HL-60 (cell line): Measurements from ENCODE around the gene NF2.

Experiments used
- DNase-seq, 2 experiments: peaks; one replicate each; pipeline ENCODE4 v3.0.0-alpha.2; 2010 to 2020; ENCODE audit warnings: low read depth in 1 of 2, low spot score in 1 of 2
- H3K27ac ChIP-seq: fragments of 250-450 bp; sonication (Bioruptor Pico); replicated peaks from 2 replicates; pipeline ENCODE4 v1.5.1; 2020; ENCODE audit warnings: mild to moderate bottlenecking, moderate library complexity
- H3K27me3 ChIP-seq: fragments of 250-450 bp; sonication (Bioruptor Pico); 2 replicates; pipeline ENCODE4 v1.5.1; 2021; ENCODE audit warnings: mild to moderate bottlenecking, moderate library complexity; ENCODE audit not compliant: insufficient read depth, poor library complexity, severe bottlenecking
- H3K4me3 ChIP-seq: replicated peaks from 2 replicates; pipeline ENCODE4 v1.5.1; 2011; ENCODE audit warnings: mild to moderate bottlenecking, control low read depth, low read length; ENCODE audit not compliant: insufficient read depth
- CTCF ChIP-seq: IDR thresholded peaks from one replicate; pipeline ENCODE4 v1.5.1; 2011; ENCODE audit warnings: low read length, control low read depth, inconsistent platforms; ENCODE audit not compliant: insufficient read depth
- GABPA ChIP-seq: IDR thresholded peaks from 2 replicates; pipeline ENCODE4 v1.6.1; 2012; ENCODE audit warnings: low read depth
- POLR2AphosphoS5 ChIP-seq: IDR thresholded peaks from 2 replicates; pipeline ENCODE4 v1.6.1; 2012; ENCODE audit warnings: low read depth
- REST ChIP-seq: IDR thresholded peaks from 2 replicates; pipeline ENCODE4 v1.6.1; 2012; ENCODE audit warnings: low read depth; ENCODE audit not compliant: insufficient replicate concordance
- SPI1 ChIP-seq: IDR thresholded peaks from 2 replicates; pipeline ENCODE4 v1.6.1; 2012; ENCODE audit warnings: low read depth, mild to moderate bottlenecking, borderline replicate concordance

Gene NF2

GRCh38 chr22:29626497-29627195 is 23.2 kb downstream of the NF2 start:
- TF ChIP-seq REST: no peak
- no peak for TF ChIP-seq GABPA
- TF ChIP-seq SPI1: no peak
- no peak for TF ChIP-seq POLR2AphosphoS5
- no peak for TF ChIP-seq CTCF
- no peak for DNase-seq
- H3K4me3 ChIP-seq: no peak overlapping the region
- no peak overlapping the region for H3K27ac ChIP-seq
- H3K27me3 ChIP-seq: no peaks in the 10 kb centered on the region

- H3K27me3 ChIP-seq: no peaks in the 10 kb centered on the region
- DNase-seq: no peak
- no peak overlapping the region for H3K27ac ChIP-seq
- TF ChIP-seq SPI1 (no peak), POLR2AphosphoS5 (no peak), GABPA (no peak), REST (no peak), CTCF (no peak)
- no peak overlapping the region for H3K4me3 ChIP-seq
These were observed 23.7 kb downstream of the NF2 start for GRCh38 chr22:29627196-29627535.

GRCh38 chr22:29628996-29629902 is 25.8 kb downstream of the NF2 start:
- no peak for DNase-seq
- Histone ChIP-seq H3K4me3 (no peak overlapping the region), H3K27ac (no peak overlapping the region), H3K27me3 (no peaks in the 10 kb centered on the region)
- TF ChIP-seq POLR2AphosphoS5 (no peak), CTCF (no peak), GABPA (no peak), SPI1 (no peak), REST (no peak)
